GM23248 (cell line): ENCODE data around the gene TMEM178B. TPM values are rescaled to one million over a fixed set of nuclear protein-coding genes. Genes with fewer than 3 reads are reported as not detected.

Experiments
- DNase-seq: peaks from one replicate; pipeline ENCODE4 v3.0.0-alpha.2; 2015
- H2AFZ ChIP-seq: fragments of 200-600 bp; sonication (generic); 2 replicates; pipeline ENCODE4 v1.6.1; 2016; ENCODE audit warnings: antibody characterized with exemption
- H3F3A ChIP-seq: fragments of 200-600 bp; sonication (generic); 2 replicates; pipeline ENCODE4 v1.6.1; 2016; ENCODE audit warnings: mild to moderate bottlenecking, antibody characterized with exemption, mixed run types; ENCODE audit not compliant: insufficient read depth
- H3K27ac ChIP-seq: fragments of 200-600 bp; sonication (generic); 2 replicates; pipeline ENCODE4 v1.5.1; 2016; ENCODE audit warnings: mild to moderate bottlenecking
- H3K27me3 ChIP-seq: fragments of 200-600 bp; sonication (generic); replicated peaks from 2 replicates; pipeline ENCODE4 v1.6.1; 2016; ENCODE audit warnings: mild to moderate bottlenecking; ENCODE audit not compliant: insufficient read depth
- H3K36me3 ChIP-seq: fragments of 200-600 bp; sonication (generic); 2 replicates; pipeline ENCODE4 v1.6.1; 2016; ENCODE audit warnings: low read depth, mild to moderate bottlenecking
- H3K4me1 ChIP-seq: fragments of 200-600 bp; sonication (generic); 2 replicates; pipeline ENCODE4 v1.6.1; 2016; ENCODE audit warnings: mild to moderate bottlenecking; ENCODE audit not compliant: insufficient read depth
- H3K4me2 ChIP-seq: fragments of 200-600 bp; sonication (generic); one replicate; pipeline ENCODE4 v1.6.1; 2016; ENCODE audit warnings: mild to moderate bottlenecking; ENCODE audit not compliant: unreplicated experiment
- H3K4me3 ChIP-seq: fragments of 200-600 bp; sonication (generic); 2 replicates; pipeline ENCODE4 v1.5.1; 2016; ENCODE audit warnings: mild to moderate bottlenecking
- H3K79me2 ChIP-seq: fragments of 200-600 bp; sonication (generic); 2 replicates; pipeline ENCODE4 v1.6.1; 2016; ENCODE audit warnings: mild to moderate bottlenecking; ENCODE audit not compliant: insufficient read depth
- H3K9ac ChIP-seq: fragments of 200-600 bp; sonication (generic); 2 replicates; pipeline ENCODE4 v1.6.1; 2016; ENCODE audit warnings: mild to moderate bottlenecking
- H3K9me2 ChIP-seq: fragments of 200-600 bp; sonication (generic); 2 replicates; pipeline ENCODE4 v1.6.1; 2016; ENCODE audit warnings: mixed run types, mild to moderate bottlenecking, moderate library complexity; ENCODE audit not compliant: insufficient read depth
- H3K9me3 ChIP-seq: fragments of 200-600 bp; sonication (generic); one replicate; pipeline ENCODE4 v1.6.1; 2017; ENCODE audit warnings: low read depth
- H4K20me1 ChIP-seq: fragments of 200-600 bp; sonication (generic); 2 replicates; pipeline ENCODE4 v1.6.0; 2016; ENCODE audit not compliant: insufficient read depth
- EZH2 ChIP-seq: fragments of 200-600 bp; sonication (generic); IDR thresholded peaks from 2 replicates; pipeline ENCODE4 v1.6.1; 2018; ENCODE audit warnings: antibody characterized with exemption, mild to moderate bottlenecking; ENCODE audit not compliant: insufficient read depth, poor library complexity, severe bottlenecking
- EZH2phosphoT487 ChIP-seq: fragments of 200-600 bp; sonication (generic); IDR thresholded peaks from 2 replicates; pipeline ENCODE4 v1.6.1; 2018; ENCODE audit warnings: antibody characterized with exemption, moderate library complexity, mild to moderate bottlenecking, low read depth; ENCODE audit not compliant: insufficient read depth
- whole genome bisulfite sequencing, 2 experiments: methylation state at CpG; one replicate each; pipeline ENCODE4 v1.1.6; 2015 to 2017; ENCODE audit warnings: low lambda C conversion rate in 2 of 2, low coverage in 1 of 2; ENCODE audit errors: missing lambda C conversion rate in 2 of 2; 5-methylcytosine and 5-hydroxymethylcytosine counted together
- in situ Hi-C: fragments of 300-500 bp; cut with MboI; formaldehyde crosslinking; loops from 2 replicates; pipeline ENCODE4 v1.15.0; 2020
- polyA plus RNA-seq: library from polyadenylated mRNA; unstranded; fragments of >200 nt; fragmentation: Nextera tagmentation; extraction: Ambion mirVana; gene quantifications from 2 replicates; pipeline ENCODE4 v1.2.1, GENCODE V29; 2016
- small RNA-seq: library from RNA; depleted of rRNA; stranded (forward); fragments of <200 nt; gene quantifications from one replicate; pipeline ENCODE3, GENCODE V24; 2014; ENCODE audit warnings: low read depth, low replicate concordance
- total RNA-seq: library from RNA; depleted of rRNA; stranded (reverse); fragments of >200 nt; shearing (Covaris generic); gene quantifications from 2 replicates; pipeline ENCODE4 v1.2.3, GENCODE V29; 2014; rRNA removed

Gene TMEM178B
- total and polyA plus RNA-seq, 2 experiments from 2014 or later: 0.05 to 0.22 TPM

GRCh38 chr7:141528399-141528798 lies 454.5 kb downstream of the TMEM178B start:
- in situ Hi-C loops: loop anchor here (25.0 kb wide), 1 partner anchor 716 kb away; no protein-coding TSS in a partner anchor

More at GRCh38 chr7:141528399-141528798, 454.5 kb downstream of the TMEM178B start:
- no peak for DNase-seq
- Histone ChIP-seq H3K9me3 (no peaks in the 10 kb centered on the region), H3K4me2 (no peak overlapping the region), H4K20me1 (no peaks in the 10 kb centered on the region), H3K79me2 (no peaks in the 10 kb centered on the region), H3K9me2 (no peaks in the 10 kb centered on the region), H3K9ac (no peak overlapping the region), H3K4me1 (no peaks in the 10 kb centered on the region), H3K36me3 (no peaks in the 10 kb centered on the region), H3F3A (no peaks in the 10 kb centered on the region), H3K27ac (no peak overlapping the region), H3K27me3 (no peaks in the 10 kb centered on the region; the same call in 1 of the 2 replicates), H2AFZ (no peak overlapping the region), H3K4me3 (no peak overlapping the region)
- TF ChIP-seq EZH2phosphoT487 (no peak), EZH2 (no peak)
- WGBS, 2 experiments: 78 to 80% methylated on average over 3 of the region's 3 CpGs

Small RNA genes within 50 kb of the gene (small RNA-seq; reads per million reads assigned to genes)
- gene AC006362.1 (not detected), gene RNU4-74P (not detected)

Other genes starting within 250 kb of the TMEM178B start
- gene BRAF, start 149.1 kb upstream of the TMEM178B start, total RNA-seq: 6.7 and 11.0 TPM in 2 replicates
- 5.6 and 5.8 TPM in 2 replicates for gene BRAF, start 149.1 kb upstream of the TMEM178B start, polyA plus RNA-seq
- 12.0 and 24.0 TPM in 2 replicates for gene MRPS33, start 59.1 kb upstream of the TMEM178B start, total RNA-seq
- gene MRPS33, start 59.1 kb upstream of the TMEM178B start, polyA plus RNA-seq: 70.7 and 70.8 TPM in 2 replicates